GM21723 (cell line): ENCODE data around the gene DNPH1.

Experiments
- ATAC-seq: cut with Tn5 transposase; IDR thresholded peaks from one replicate; pipeline ENCODE4 v1.9.1; 2021; ENCODE audit warnings: mild to moderate bottlenecking, moderate library complexity; ENCODE audit not compliant: unreplicated experiment

DNPH1 gene, protein sequence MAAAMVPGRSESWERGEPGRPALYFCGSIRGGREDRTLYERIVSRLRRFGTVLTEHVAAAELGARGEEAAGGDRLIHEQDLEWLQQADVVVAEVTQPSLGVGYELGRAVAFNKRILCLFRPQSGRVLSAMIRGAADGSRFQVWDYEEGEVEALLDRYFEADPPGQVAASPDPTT

DNA sequence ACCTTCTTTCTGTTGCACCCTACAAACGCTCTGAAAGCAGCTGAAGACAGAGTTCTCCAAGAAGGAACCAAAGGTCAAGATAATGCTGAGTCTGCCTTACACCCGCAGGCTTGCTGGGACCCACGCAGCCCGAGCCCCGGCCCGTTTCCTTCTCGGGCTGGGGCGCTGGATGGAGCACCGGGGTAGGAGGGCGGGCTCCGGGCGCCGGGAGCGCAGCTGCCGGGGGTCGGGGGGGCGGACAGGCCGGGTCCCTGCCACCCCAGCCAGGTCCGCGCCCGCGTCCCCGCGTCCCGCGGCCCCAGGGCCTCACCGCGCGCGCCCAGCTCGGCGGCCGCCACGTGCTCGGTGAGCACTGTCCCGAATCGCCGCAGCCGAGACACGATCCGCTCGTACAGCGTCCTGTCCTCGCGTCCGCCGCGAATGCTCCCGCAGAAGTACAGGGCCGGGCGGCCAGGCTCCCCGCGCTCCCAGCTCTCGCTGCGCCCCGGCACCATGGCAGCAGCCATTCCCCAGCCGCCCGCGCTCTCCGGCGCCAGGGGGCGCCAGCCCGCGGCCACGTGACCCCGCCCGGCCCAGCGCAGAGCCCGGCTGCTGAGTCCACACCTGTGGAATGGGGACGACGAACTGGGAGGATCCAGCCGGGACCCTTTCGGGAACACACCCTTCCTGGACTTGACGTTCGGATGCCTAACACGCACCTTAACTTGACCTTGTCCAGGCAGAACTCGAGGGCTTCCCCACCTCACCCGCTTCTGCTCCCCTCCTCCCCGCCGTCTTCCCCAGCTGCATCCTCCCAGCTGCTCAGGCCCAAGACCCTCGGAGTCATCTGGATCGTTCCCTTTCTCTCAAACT lies at the start of gene DNPH1:
DNPH1 (minus strand) TSS at position 531 of the 852 bp plus-strand sequence; CDS start at position 506, 25 bp downstream.
- ATAC-seq = peak; percentile 68

DNA sequence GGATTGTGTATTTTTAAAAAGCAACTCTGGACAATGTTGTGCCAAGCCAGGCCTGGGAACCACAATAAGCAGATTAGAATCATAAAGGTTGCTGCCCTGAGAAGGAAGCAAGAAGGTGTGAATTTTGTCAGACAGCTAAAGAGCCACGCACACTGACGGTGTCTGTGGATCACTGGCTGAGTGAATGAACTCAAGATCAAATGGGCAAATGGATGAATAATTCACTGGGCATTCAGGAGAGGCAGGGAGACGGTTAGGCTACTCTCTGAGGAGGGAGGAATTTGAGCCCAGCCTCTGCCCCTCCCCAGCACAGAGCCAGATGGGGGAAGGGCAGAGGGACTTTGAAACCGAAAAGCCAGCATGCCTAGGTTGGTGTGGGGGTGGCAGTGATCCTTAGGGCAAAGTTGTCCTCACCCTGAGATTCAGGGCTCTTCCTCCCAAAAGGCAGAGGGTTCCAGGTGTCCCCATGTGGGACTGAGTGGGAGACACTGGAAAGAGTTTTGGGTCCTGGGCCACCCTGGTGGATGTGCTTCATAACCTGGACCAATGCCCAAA lies 49.3 kb upstream of the DNPH1 start:
- no peak for ATAC-seq

DNA sequence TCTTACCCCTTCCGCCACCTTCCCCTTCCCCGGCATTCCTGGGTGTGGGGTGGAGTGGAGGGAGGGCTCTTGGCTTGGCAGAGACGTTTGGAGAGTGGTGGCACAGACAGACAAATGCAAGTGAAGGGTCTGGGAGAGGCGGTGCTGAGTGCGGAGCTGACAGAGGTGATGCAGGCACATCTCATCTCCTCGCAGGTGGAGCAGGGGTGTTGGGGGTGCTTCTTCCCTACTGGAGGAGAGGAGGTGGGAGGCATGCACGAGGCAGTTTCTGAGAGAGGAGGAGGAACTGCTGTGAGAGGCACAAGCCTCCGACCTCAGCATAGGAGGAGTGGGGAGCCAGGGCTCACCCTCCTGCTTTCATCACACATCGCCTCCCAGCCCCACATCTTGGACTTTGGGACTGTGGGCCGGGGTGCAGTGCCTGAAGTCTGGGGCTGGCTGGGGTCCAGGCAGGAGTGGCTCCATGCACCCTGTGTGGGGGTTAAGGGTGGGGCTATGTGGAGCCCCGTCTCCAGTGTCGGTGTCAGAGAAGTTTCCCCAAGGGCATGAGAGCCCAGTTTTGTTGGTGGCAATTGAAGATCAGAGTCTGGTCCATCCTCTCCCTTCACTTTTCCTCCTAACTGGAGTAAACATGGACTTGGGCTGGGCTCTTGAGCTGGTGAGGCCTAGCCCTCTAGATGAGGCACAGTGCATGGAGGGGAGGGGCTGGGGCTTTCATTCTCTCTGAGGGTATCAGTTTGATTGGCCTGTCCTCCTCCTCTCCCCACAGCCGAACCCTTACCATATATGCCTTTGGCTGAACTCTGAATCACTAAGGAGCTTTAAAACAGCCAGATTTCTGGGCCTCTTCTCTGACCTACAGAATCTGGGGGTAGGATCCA lies 48.6 kb upstream of the DNPH1 start:
- ATAC-seq = no peak

DNA sequence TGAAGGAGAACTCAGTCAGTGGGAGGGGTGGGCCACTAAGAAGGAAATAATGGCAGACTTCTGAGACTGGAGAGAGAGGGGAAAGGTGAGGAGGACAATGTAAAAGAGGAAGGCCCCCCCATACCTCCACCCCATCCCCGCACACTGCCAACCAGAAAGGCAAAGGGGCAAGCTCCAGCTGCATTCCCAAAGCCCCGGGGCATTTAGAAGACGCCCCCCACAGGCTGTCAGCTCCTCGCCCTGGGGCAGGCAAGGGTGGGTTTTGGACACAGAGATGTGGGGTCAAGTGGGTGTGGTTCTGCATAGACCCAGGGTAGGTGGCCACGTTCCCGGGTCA lies 48.0 kb upstream of the DNPH1 start:
- ATAC-seq = no peak

DNA sequence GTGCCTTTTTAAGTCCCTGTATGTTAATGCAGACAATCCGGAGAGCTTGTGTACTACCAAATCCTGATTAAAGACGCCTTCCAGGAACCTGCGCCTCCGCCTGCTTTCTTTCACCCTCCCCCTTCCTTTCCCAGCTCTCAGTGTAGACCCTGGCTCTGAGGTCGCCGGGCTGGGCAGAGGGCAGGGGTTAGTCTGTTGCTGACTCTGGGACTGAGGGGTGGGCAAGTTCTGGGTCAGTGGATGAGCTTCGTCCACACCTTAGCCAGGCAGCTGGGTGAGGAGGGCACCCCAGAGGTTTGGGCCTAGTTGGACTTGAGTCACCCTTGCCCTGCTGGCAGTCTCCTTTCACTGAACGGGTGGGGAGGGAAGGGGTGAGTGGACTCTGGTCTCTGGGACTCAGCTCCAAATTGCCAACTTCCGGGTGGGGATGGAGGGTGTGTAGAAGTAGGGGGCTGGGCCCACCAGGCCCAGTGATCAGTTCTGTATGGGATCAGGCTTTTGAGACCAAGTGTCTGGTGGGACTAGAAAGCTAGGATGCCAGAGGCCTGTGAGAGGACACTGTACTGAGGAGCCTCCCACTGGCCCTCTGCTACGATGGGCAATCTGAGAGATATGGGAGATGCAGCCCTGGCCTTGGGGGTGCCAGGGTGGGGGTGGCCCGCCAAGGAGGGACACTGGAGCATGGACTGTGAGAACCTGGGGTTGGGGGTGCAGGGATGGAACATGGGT lies 47.5 kb upstream of the DNPH1 start:
- no peak for ATAC-seq

DNA sequence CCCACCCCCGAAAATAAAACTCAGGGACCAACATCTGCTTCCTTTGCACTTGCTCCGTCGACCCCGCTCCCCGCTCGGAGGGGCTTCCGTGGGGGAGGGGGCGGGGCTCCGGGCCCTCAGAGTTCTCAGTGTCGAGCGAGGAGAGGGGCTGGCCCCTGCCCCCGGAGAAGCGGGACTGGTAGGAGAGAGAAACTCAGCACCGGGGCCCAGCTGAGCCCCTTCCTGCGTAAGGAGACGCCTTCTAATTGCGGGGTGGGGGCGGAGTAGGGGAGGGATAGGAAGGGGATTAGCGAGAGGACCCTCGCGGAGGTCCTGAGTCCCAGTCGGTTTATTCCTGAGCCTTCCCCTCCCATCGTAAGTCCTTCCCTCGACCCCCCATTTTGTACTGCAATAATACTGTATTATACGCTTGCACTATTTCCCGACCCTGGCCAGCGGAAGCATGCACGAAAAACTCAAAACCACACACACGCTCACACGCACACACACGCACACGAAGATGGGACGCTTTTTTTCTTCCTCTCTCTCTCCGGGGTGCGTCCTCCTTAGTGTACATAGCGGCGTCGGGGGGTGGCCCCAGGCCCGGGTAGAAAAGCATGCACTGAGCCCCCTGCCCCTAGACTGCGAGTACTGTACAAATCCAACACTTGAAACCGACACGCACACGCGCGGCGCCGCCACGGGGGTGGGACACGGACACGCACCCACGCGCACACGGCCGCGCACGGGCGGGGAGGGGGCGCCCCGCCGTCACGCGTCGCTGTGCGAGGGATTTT lies 46.7 kb upstream of the DNPH1 start:
- no peak for ATAC-seq

DNA sequence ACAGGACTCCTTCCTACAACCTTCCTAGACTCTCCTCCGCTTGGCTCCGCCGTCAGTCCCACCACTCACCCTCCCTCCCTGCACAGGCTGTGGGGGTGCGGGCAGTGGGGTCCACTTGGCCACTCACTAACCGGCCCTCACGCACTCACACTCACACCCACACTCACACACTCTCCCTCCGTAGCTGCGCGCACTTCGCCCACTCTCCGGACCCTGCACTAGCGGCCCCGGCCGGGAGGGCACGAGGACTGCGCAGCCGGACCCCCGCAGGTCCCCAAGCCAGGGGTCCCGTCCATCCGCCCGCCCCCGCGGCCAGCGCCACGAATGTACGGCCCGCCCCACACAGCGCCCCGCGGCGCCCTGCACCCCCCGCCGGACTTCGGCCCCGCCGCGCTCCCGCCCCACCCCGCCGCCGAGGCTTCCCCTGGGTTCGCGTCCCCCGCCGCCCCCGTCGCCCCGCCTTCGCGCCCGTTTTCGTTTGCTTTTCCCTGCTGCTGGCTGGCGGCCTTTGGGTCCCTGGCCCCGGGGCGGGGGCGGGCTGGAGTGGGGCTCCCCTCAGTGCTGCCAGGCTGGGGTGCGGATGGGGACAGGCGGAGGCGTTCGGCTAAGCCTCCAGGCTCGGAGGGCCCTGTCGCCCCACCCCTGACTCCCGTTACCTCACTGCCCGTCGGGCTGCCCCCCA lies 45.8 kb upstream of the DNPH1 start:
- no peak for ATAC-seq

DNA sequence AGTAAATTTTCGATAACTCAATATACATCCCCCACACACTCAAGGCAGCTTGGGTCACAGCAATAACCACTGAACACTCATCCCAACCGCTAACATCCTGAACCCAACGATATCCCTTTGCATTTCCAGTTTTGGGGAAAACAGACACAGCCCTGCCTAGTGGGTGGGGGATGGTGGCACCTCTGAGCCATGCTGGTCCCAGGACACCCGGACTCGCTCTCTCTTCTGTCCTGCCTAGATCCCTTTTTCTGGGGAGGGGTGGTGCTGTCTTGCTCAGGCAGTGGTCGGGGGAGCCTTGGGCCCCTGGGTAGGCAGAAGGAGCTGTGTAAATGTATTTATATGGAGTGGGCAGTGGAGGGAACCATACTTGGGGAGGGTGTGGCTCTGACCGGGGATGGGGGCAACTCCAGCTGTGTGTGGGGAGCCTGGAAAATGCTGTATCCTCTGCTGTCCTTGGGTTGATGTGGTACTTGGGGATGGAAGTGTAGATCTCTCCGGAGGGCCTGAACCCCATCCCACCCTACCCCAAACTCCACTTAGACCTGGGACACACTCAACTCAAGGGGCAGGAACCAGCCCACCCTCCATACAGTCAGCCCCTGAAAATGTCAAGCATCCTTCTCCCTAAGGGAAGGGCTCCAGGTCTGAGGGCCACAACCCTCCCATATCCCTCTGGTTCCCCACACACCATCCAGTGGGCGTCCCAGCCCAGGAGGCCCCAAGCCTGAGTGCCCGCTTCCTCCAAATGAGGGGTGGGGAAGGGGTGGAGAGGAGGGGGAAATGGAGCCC lies 45.0 kb upstream of the DNPH1 start:
- ATAC-seq = no peak

DNA sequence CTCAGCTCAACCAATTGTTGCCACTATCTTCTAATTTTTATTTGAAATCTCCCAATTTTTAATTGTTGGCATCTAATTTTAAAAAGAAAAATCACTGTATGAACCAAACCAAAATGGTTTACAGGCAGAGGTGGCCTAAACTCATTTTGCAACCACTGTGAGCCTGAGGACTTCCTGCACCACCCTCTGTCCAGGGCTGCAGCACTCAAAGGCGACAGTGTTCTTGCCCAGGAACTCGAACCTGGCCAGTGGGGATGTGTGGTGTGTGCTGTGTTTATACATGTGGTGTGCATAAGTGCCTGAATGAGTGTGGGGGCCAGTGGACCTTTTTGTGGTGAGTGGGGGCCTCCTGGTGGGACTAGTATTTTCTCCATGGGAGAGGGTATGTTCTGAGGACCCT lies 44.4 kb upstream of the DNPH1 start:
- no peak for ATAC-seq

DNA sequence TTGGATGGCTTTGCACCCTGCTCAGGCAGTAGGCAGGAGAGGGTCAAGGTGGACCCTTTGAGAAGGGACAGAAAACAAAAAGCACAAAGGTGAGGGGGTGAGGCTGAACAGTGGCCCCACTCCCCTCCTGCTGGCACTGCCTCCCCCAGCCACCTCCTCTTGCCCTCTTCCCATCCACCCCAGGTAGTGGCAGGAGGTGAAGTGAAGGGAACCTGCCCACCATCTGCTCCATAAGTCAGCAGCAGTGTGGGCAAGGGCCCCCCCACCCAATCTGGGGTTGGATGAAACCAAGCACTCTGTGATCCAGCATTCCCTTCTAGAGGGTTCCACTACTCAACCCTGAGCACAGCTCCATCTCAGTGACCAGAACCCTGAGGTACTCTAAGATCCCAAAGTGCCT lies 42.7 kb upstream of the DNPH1 start:
- no peak for ATAC-seq

DNA sequence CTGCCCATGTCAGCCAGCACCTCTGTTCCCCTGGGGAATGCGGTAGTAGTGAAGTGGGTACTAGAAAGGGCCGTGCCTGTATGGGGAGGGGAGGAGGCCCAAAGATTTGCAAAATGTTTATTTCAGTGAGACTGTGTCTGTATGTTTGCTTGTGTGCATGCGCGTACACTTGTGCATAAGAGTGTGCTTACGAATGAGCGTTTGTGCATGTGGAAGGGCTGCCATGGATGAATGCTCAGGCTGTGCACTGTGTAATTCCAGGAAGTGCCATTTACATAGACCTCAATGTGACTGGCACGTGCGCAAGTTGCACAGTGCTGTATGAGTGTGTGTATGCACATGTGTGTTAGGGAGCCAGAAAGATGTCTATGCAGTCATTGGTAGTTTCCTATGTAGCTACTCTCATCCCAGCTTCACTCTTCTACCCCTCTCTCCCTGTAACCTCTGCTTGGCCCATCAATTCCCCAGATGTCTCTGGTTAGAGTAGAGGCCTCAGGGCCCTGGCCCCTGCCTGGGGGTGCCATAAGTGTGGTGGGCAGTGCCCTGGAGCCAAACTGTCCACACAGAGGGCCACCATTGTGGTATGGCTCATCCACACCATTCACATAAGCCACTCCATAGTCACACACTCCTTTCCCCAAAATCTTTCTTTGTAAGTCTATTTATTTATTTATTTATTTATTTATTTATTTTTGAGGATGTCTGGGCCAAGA lies 42.0 kb upstream of the DNPH1 start:
- no peak for ATAC-seq

DNA sequence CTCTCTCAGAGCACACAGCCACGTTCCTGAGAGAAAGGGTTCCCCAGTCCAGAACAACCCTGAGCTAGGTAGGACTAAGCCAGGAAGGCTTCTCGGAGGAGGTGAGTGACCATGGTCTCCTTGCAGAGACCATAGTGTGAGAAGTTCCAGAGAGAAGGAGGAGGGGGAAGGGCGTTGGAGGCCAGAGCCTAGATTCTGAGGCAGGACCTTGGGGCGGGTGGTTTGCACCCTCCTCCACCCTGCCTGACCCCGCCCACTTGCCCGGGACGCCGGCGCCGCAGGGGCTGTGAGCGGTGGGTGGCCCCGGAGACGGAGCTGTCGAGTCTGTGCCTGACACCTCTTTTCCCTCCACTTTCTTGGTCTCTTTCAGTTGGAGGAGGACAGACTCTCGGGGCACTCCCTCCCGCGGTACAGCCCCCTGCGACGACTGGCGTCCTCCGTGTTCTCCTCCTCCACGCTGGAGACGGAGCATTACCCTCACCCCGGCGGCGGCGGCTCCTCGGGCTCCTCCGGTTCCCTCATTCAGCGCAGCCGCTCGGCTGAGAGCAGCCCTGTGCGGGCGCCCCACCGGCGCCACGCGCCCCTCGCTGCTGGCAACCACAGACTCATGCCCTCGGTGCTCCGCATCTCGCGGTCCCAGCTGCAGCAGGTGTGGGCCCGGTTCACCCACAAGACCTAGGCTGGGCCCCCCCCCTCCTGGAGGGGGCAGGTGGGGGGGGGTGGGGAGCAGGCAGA lies 40.2 kb upstream of the DNPH1 start:
- ATAC-seq = no peak

DNA sequence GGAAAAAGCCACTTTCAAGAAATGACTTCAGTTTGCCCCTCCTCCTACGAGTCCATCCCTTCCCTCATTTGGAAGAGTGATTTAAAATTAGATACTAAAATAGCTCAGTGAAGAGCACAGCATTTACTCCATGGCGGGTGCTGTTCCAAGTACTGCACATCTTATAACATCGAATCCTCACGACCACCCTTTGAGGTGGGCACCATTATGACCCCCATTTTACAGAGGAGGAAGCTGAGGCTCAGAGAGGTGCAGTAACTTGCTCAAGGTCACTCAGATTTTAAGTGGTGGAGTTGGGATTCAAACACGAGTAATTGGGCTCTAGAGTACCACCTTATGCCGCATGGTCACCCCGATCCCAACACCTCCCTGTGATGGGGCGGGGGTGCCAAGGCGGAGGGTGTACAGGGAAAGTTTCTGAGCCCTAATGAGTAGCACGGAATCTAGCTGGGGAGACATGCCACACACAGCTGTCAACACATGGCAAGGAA lies 39.5 kb upstream of the DNPH1 start:
- ATAC-seq = no peak

DNA sequence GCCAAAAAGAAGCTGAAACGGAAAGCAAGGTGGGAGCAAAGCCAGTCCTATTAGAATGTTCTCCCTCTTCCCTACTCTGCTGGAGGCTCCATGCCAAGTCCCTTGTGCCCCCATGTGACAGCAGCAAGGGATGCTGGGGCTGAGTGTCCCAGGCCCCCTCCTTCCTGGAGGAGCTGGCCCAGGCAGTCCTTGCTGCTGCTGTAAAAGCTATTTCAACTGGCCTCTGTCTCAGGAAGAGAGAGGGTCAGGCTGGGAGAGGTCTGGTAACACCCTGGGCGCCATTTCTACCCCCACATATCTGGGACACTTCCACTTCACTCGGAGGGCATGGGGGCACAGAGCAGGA lies 39.0 kb upstream of the DNPH1 start:
- ATAC-seq = no peak

DNA sequence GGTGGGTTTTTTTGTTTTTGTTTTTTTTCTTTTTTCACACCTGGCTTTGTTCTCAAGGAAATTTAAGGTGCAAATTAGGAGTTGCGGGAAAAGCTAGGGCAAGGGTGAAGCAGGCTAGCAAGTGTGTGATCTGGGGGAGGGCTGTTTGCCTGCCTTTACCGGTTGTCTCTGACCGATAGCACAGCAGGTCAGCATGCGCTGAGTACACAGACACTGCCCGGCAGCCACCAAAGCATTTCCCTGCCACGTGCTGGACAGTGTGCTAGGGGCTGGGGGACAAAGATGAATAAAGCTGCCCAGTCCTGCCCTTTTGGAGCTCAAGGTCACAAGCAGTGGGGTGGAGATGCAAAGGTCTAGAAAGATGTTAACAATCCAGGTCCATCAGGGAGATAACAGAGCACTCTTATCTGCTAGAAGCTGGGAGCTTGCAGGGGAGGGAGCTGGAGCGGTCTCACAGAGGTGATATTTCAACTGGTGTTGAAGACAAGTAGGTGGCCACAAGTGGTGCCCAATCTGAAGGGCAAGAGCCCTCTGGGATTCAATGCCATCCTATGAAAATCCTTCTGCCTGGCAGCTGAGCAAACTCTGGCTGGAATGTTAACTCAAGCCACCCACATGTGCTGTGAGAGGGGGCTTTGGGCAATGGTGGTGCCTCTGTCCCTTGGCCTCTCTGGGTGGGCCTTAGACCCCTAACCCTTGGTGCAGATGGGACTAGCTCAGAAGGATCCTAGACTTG lies 38.5 kb upstream of the DNPH1 start:
- ATAC-seq = no peak

DNA sequence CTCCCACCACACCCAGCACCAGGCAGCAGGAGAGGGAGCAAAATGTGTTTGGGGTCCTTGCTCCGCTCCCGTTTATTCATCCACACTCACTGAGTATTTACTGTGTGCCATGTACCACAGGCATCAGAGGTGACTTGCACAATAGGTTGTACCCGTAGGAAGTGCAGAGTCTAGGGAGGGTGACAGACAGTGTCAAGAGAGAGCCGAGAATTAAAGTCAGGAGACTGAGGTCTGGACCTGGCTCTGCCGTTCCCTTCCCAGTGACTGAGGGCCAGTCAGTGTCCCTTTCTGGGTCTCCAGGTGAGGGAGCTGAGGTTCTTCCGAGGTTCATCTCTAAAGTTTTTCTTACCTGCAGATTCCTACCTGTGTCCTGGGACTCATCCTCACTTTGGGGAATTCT lies 36.3 kb upstream of the DNPH1 start:
- no peak for ATAC-seq
